ENCODE results near the gene IRGM. TPM values are rescaled to one million over a fixed set of nuclear protein-coding genes. Genes with fewer than 3 reads are reported as not detected.
"Not testable (repeated sequence)": the region's sequence is repeated elsewhere in the genome, so short reads cannot be mapped to it uniquely, and the experiment has no call there.

The IRGM gene, protein sequence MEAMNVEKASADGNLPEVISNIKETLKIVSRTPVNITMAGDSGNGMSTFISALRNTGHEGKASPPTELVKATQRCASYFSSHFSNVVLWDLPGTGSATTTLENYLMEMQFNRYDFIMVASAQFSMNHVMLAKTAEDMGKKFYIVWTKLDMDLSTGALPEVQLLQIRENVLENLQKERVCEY
- 1 to 10 TPM; 3.9 to 4.7 TPM for total RNA-seq
- polyA plus RNA-seq = 1 to 10 TPM; 1.5 to 3.9 TPM

GRCh38 chr5:150846308-150846653 is at the start of gene IRGM:
Gene IRGM, plus strand, starts transcription at chr5:150846521. Its CDS starts 1,603 bp downstream, at chr5:150848124.
- not testable (repeated sequence) for H3K4me1 ChIP-seq (ENCODE audit: insufficient read depth, low read length); H3K36me3 ChIP-seq (ENCODE audit: insufficient read depth, low read length); H3K9me3 ChIP-seq (ENCODE audit: control insufficient read depth in 1 of 2, low read length in 2 of 2); H3K9me3 Mint-ChIP-seq; H3K27me3 Mint-ChIP-seq; H3K27me3 ChIP-seq (ENCODE audit: insufficient read depth, low read length); H3K36me3 Mint-ChIP-seq
- Histone ChIP-seq H3K27ac (ENCODE audit: low read depth, low read length) (peak within 1 kb of the TSS; percentile 50), H3K4me3 (ENCODE audit: low read length in 2 of 2) (peak within 1 kb of the TSS in 1 of 2 donors; percentile 40)
- intact Hi-C loops (cut with micrococcal nuclease) = loop anchor here (1.0 to 5.0 kb wide), 3 partner anchors 67 to 271 kb away; no protein-coding TSS in a partner anchor
- DNase-seq = peak in 4 of 5 donors; percentile 58 to 60 (median 59)
- ChIA-PET POLR2A (ENCODE audit: partially characterized antibody) (interaction anchor here (1.7 to 3.2 kb wide), 6 partner anchors 45 to 388 kb away, joined by 5 to 31 read pairs (median 20); partner anchors contain the start of genes DCTN4, RBM22 and SMIM3), CTCF (ENCODE audit: partially characterized antibody) (interaction anchor here (0.6 to 4.8 kb wide), 31 partner anchors 21 to 406 kb away, joined by 3 to 141 read pairs (median 7); partner anchors contain the start of genes RBM22 and SMIM3)
- Mint-ChIP-seq H3K27ac (peak within 1 kb of the TSS; percentile 76 to 95 (median 92)), H3K4me1 (peaks cover 16 to 33% (median 26%) of the 10 kb centered on the region in 4 donors), H3K4me3 (peak within 1 kb of the TSS; percentile 83 to 91 (median 86))

DNA sequence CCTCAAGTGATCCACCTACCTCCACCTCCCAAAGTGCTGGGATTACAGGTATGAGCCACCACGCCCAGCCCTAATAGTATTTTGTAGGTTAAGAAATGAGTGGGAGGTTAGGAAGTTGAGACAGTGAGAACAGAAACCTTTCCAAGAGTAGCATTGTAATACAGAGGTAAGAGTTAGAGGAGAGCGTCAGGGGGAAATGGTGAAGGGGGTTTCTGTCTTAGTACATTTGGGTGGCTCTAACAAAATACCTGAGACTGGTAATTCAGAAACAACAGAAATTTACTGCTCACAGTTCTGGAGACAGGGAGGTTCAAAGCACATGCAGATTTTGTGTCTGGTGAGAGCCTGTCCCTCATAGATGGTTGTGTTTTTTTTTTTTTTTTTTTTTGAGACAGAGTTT is 48.9 kb upstream of the IRGM start:
- H3K4me3 Mint-ChIP-seq = no peak overlapping the region
- POLR2A ChIA-PET (ENCODE audit: partially characterized antibody) = no interaction called here
- no peak overlapping the region for H3K4me3 ChIP-seq (ENCODE audit: low read length in 2 of 2)

DNA sequence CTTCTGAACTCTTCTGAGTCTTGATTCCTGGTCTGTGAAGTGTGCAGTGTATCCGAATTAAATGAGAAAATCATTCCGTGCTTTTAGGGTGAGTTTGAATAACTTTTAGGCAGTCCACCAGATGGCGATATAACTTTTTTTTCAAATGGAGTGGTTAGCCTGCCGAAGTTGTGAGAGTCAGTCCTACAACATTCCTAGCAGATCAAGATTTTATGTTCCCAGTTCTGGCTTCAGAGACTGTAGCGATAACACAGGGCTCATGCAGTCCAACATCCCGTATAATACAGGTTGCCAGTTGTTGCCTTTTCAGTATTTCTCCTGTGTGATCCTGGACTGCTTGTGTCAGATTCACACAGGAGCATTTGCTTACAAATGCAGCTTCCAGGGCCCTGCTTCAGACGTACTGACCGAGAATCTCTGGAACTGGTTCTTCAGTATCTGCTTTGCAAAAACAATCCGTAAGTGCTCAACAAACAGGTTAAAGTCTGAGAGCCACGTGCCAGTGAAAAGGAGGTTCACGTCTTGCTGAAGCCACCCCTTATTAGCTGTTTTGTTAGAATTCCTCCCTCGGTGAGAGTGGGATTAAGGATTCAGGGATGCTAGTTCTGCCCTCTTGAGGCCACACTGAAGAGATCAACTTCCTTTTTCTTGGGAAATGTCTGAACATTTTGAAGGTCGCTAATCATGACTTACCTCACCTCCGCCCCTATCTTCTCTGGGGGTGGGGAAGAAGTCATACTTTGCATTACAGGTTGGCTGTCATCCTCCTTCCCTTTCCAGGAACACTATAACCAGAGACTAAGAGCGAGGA is 45.0 kb upstream of the IRGM start:
- POLR2A ChIA-PET (ENCODE audit: partially characterized antibody) = interaction anchor here (1.0 to 1.1 kb wide), 2 partner anchors 18 to 46 kb away, joined by 5 to 7 read pairs; partner anchors contain the start of gene IRGM
- CTCF ChIA-PET (ENCODE audit: partially characterized antibody) = interaction anchor here (0.8 to 3.2 kb wide), 10 partner anchors 10 to 364 kb away, joined by 3 to 43 read pairs (median 4); partner anchors contain the start of genes IRGM, RBM22 and SMIM3
- no peak overlapping the region for H3K27ac ChIP-seq (ENCODE audit: low read depth, low read length)
- Mint-ChIP-seq H3K36me3 (peaks cover 6 to 9% of the 10 kb centered on the region in 2 donors), H3K4me3 (no peak overlapping the region), H3K4me1 (peaks cover 3 to 5% (median 5%) of the 10 kb centered on the region in 4 donors), H3K27ac (peak overlapping the region in 2 of 7 donors; percentile 37 to 55), H3K9me3 (peaks cover 0 to 3% (median 0%) of the 10 kb centered on the region in 8 donors), H3K27me3 (peaks cover 3 to 6% of the 10 kb centered on the region in 2 donors)
- no peaks in the 10 kb centered on the region for H3K36me3 ChIP-seq (ENCODE audit: insufficient read depth, low read length)
- peaks cover 8% of the 10 kb centered on the region for H3K4me1 ChIP-seq (ENCODE audit: insufficient read depth, low read length)
- peak in 4 of 5 donors; percentile 42 to 50 (median 44) for DNase-seq
- no peaks in the 10 kb centered on the region for H3K9me3 ChIP-seq (ENCODE audit: control insufficient read depth in 1 of 2, low read length in 2 of 2)
- H3K4me3 ChIP-seq (ENCODE audit: low read length in 2 of 2) = no peak overlapping the region
- intact Hi-C loops (cut with micrococcal nuclease) = loop anchor here (1.0 to 5.0 kb wide), 5 partner anchors 46 to 363 kb away; no protein-coding TSS in a partner anchor
- no peaks in the 10 kb centered on the region for H3K27me3 ChIP-seq (ENCODE audit: insufficient read depth, low read length)

More for the DNA sequence above, 48.9 kb upstream of the IRGM start:
- no peaks in the 10 kb centered on the region for H3K9me3 Mint-ChIP-seq
- peaks cover 7 to 11% of the 10 kb centered on the region in 2 donors for H3K36me3 Mint-ChIP-seq
- CTCF ChIA-PET (ENCODE audit: partially characterized antibody) = interaction anchor here (1.3 to 1.8 kb wide), 2 partner anchors 16 to 49 kb away, joined by 3 to 5 read pairs; no protein-coding TSS in a partner anchor
- no peaks in the 10 kb centered on the region for H3K27me3 Mint-ChIP-seq
- Histone ChIP-seq H3K4me1 (ENCODE audit: insufficient read depth, low read length) (peaks cover 8% of the 10 kb centered on the region), H3K27ac (ENCODE audit: low read depth, low read length) (no peak overlapping the region), H3K36me3 (ENCODE audit: insufficient read depth, low read length) (no peaks in the 10 kb centered on the region), H3K9me3 (ENCODE audit: control insufficient read depth in 1 of 2, low read length in 2 of 2) (no peaks in the 10 kb centered on the region), H3K27me3 (ENCODE audit: insufficient read depth, low read length) (no peaks in the 10 kb centered on the region)
- no peak for DNase-seq
- no peak overlapping the region for H3K27ac Mint-ChIP-seq
- intact Hi-C loops (cut with micrococcal nuclease) = no loop called here
- H3K4me1 Mint-ChIP-seq = peaks cover 3 to 5% (median 5%) of the 10 kb centered on the region in 4 donors

DNA sequence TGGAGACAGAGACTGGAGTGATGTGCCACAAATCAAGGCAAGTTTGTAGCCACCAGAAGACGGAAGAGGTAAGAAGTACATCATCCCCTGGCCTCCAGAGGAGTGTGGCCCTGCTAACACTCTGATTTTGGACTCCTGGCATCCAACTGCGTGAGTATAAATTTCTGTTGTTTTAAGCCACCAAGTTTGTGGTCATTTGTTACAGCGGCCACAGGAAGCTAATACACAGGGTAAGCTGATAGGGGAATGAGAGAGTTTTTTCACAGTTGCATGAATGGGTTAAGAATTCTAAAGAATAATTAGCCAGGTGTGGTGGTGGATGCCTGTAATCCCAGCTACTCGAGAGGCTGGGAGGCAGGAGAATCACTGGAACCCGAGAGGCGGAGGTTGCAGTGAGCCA is 41.9 kb upstream of the IRGM start:
- CTCF ChIA-PET (ENCODE audit: partially characterized antibody) = interaction anchor here (0.6 to 3.5 kb wide), 3 partner anchors 43 to 243 kb away, joined by 3 to 27 read pairs (median 4); partner anchors contain the start of gene IRGM
- POLR2A ChIA-PET (ENCODE audit: partially characterized antibody) = no interaction called here
- no peak overlapping the region for H3K27ac Mint-ChIP-seq

DNA sequence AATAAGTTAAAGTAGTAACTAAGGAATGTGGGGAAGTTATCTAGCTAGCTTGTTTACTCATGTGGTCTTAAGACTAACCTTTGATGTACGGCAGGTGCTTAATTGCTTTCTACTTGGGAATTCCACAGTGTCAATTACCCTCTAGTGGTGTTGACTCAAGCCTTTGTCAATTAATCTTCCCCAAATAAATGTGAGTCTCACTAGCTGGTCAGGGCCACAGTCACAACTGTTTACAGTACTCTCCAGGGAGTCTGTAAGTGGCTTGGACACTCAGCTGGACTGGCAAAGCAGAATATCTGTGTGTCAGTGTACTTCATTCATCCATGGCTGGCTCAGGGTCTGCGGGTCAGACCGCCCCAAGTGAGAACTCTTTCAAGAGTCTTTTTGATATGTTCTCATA is 37.0 kb upstream of the IRGM start:
- no peak overlapping the region for H3K27ac Mint-ChIP-seq
- POLR2A ChIA-PET (ENCODE audit: partially characterized antibody) = no interaction called here

More for the DNA sequence above, 41.9 kb upstream of the IRGM start:
- H3K4me3 ChIP-seq (ENCODE audit: low read length in 2 of 2) = no peak overlapping the region
- H3K27ac ChIP-seq (ENCODE audit: low read depth, low read length) = no peak overlapping the region
- H3K27me3 ChIP-seq (ENCODE audit: insufficient read depth, low read length) = no peaks in the 10 kb centered on the region
- H3K9me3 Mint-ChIP-seq = peaks cover 0 to 3% (median 0%) of the 10 kb centered on the region in 8 donors
- H3K27me3 Mint-ChIP-seq = peaks cover 3 to 6% of the 10 kb centered on the region in 2 donors
- H3K36me3 ChIP-seq (ENCODE audit: insufficient read depth, low read length) = no peaks in the 10 kb centered on the region
- no peak overlapping the region for H3K4me3 Mint-ChIP-seq
- intact Hi-C loops (cut with micrococcal nuclease) = loop anchor here (5.0 kb wide), 2 partner anchors 243 to 347 kb away; no protein-coding TSS in a partner anchor
- H3K4me1 Mint-ChIP-seq = peaks cover 3 to 5% (median 5%) of the 10 kb centered on the region in 4 donors
- H3K36me3 Mint-ChIP-seq = no peaks in the 10 kb centered on the region
- H3K9me3 ChIP-seq (ENCODE audit: control insufficient read depth in 1 of 2, low read length in 2 of 2) = no peaks in the 10 kb centered on the region
- DNase-seq = no peak
- H3K4me1 ChIP-seq (ENCODE audit: insufficient read depth, low read length) = peaks cover 8% of the 10 kb centered on the region

GRCh38 chr5:150815010-150815409 is 31.3 kb upstream of the IRGM start:
- CTCF ChIA-PET (ENCODE audit: partially characterized antibody) = interaction anchor here (1.1 to 1.2 kb wide), 2 partner anchors 9 to 37 kb away, joined by 3 read pairs; partner anchors contain the start of gene SMIM3
- Histone ChIP-seq H3K9me3 (ENCODE audit: control insufficient read depth in 1 of 2, low read length in 2 of 2) (peaks cover 0 to 4% of the 10 kb centered on the region in 2 donors), H3K36me3 (ENCODE audit: insufficient read depth, low read length) (no peaks in the 10 kb centered on the region), H3K27me3 (ENCODE audit: insufficient read depth, low read length) (no peaks in the 10 kb centered on the region), H3K4me3 (ENCODE audit: low read length in 2 of 2) (no peak overlapping the region), H3K4me1 (ENCODE audit: insufficient read depth, low read length) (no peaks in the 10 kb centered on the region), H3K27ac (ENCODE audit: low read depth, low read length) (no peak overlapping the region)
- H3K27ac Mint-ChIP-seq = no peak overlapping the region
- H3K4me1 Mint-ChIP-seq = no peaks in the 10 kb centered on the region
- peaks cover 8 to 33% (median 23%) of the 10 kb centered on the region in 8 donors for H3K9me3 Mint-ChIP-seq
- POLR2A ChIA-PET (ENCODE audit: partially characterized antibody) = no interaction called here
- no peak for DNase-seq
- peaks cover 4 to 11% of the 10 kb centered on the region in 2 donors for H3K27me3 Mint-ChIP-seq
- intact Hi-C loops (cut with micrococcal nuclease) = no loop called here
- H3K36me3 Mint-ChIP-seq = peaks cover 4 to 5% of the 10 kb centered on the region in 2 donors
- no peak overlapping the region for H3K4me3 Mint-ChIP-seq

More for the DNA sequence above, 37.0 kb upstream of the IRGM start:
- intact Hi-C loops (cut with micrococcal nuclease) = no loop called here
- H3K27ac ChIP-seq (ENCODE audit: low read depth, low read length) = no peak overlapping the region
- peaks cover 2 to 6% of the 10 kb centered on the region in 2 donors for H3K27me3 Mint-ChIP-seq
- H3K4me3 Mint-ChIP-seq = no peak overlapping the region
- H3K4me1 ChIP-seq (ENCODE audit: insufficient read depth, low read length) = no peaks in the 10 kb centered on the region
- H3K9me3 Mint-ChIP-seq = peaks cover 0 to 2% (median 0%) of the 10 kb centered on the region in 8 donors
- no peak overlapping the region for H3K4me3 ChIP-seq (ENCODE audit: low read length in 2 of 2)
- H3K27me3 ChIP-seq (ENCODE audit: insufficient read depth, low read length) = no peaks in the 10 kb centered on the region
- CTCF ChIA-PET (ENCODE audit: partially characterized antibody) = no interaction called here
- DNase-seq = no peak
- no peaks in the 10 kb centered on the region for H3K9me3 ChIP-seq (ENCODE audit: control insufficient read depth in 1 of 2, low read length in 2 of 2)
- H3K36me3 Mint-ChIP-seq = no peaks in the 10 kb centered on the region
- H3K4me1 Mint-ChIP-seq = no peaks in the 10 kb centered on the region
- no peaks in the 10 kb centered on the region for H3K36me3 ChIP-seq (ENCODE audit: insufficient read depth, low read length)
